H1 (cell line): ENCODE data around the gene PDGFB. TPM values are rescaled to one million over a fixed set of nuclear protein-coding genes. Genes with fewer than 3 reads are reported as not detected.

Experiments
- CTCF ChIA-PET: fragments of 300-600 bp; sonication (Branson Sonifier 250); formaldehyde crosslinking; loops from one replicate; lab custom pipeline; 2021; ENCODE audit not compliant: partially characterized antibody; lab: Charles Lee
- POLR2A ChIA-PET: fragments of 300-600 bp; sonication (Branson Sonifier 250); formaldehyde crosslinking; loops from one replicate; lab custom pipeline; 2021; ENCODE audit warnings: inconsistent platforms; ENCODE audit not compliant: partially characterized antibody; lab: Charles Lee
- DNase-seq, 2 experiments: peaks; one replicate each; pipeline versions ENCODE4 v3.0.0 to v3.0.0-alpha.2; 2010 to 2022; ENCODE audit warnings: low spot score in 2 of 2, low read depth in 1 of 2, mixed read lengths in 1 of 2
- FAIRE-seq: peaks from 2 replicates; lab custom pipeline; 2011; peaks lifted over from hg19 to GRCh38; lab: Jason Lieb, UNC
- H2AFZ ChIP-seq: 2 replicates; pipeline ENCODE4 v1.8.1; 2012; ENCODE audit warnings: low read length, inconsistent platforms
- H2AK5ac ChIP-seq: 2 replicates; pipeline ENCODE4 v1.6.1; 2013; ENCODE audit warnings: low read depth, low read length
- H2BK120ac ChIP-seq: replicated peaks from 2 replicates; pipeline ENCODE3; 2013; ENCODE audit warnings: low read depth, low read length, inconsistent platforms
- H2BK12ac ChIP-seq: 2 replicates; pipeline ENCODE4 v1.6.1; 2013; ENCODE audit warnings: low read depth, low read length
- H2BK15ac ChIP-seq: 2 replicates; pipeline ENCODE4 v1.6.1; 2013; ENCODE audit warnings: low read length
- H2BK20ac ChIP-seq: 2 replicates; pipeline ENCODE4 v1.6.1; 2013; ENCODE audit warnings: low read length
- H2BK5ac ChIP-seq: 2 replicates; pipeline ENCODE4 v1.6.1; 2013; ENCODE audit warnings: low read depth, low read length
- H3K14ac ChIP-seq: 2 replicates; pipeline ENCODE4 v1.6.1; 2013; ENCODE audit warnings: inconsistent platforms; ENCODE audit not compliant: insufficient read length
- H3K18ac ChIP-seq: 2 replicates; pipeline ENCODE4 v1.6.1; 2013; ENCODE audit warnings: low read length; ENCODE audit errors: extremely low read depth
- H3K23ac ChIP-seq: 2 replicates; pipeline ENCODE4 v1.6.1; 2013; ENCODE audit warnings: inconsistent platforms; ENCODE audit not compliant: insufficient read length
- H3K23me2 ChIP-seq: 2 replicates; pipeline ENCODE4 v1.6.1; 2013; ENCODE audit warnings: low read depth, low read length
- H3K27ac ChIP-seq: 2 replicates; pipeline ENCODE4 v1.6.1; 2011; ENCODE audit warnings: low read depth, low read length, inconsistent platforms
- H3K27me3 ChIP-seq, 4 experiments: replicated peaks in 1 of 4; 1 replicate in 1 of 4; 2 replicates in 3 of 4; pipeline versions ENCODE4 v1.6.1 to v1.8.1; 2011 to 2013; ENCODE audit warnings: low read length in 3 of 4, mild to moderate bottlenecking in 3 of 4, inconsistent platforms in 2 of 4, mixed read lengths in 2 of 4, moderate library complexity in 1 of 4; ENCODE audit not compliant: control insufficient read depth in 3 of 4, insufficient read depth in 3 of 4; ENCODE audit errors: extremely low read depth in 1 of 4
- H3K36me3 ChIP-seq, 4 experiments: 2 replicates each; pipeline versions ENCODE4 v1.6.1 to v1.8.1; 2011 to 2013; ENCODE audit warnings: mild to moderate bottlenecking in 4 of 4, low read length in 3 of 4, moderate library complexity in 2 of 4, control low read depth in 1 of 4, inconsistent platforms in 1 of 4; ENCODE audit not compliant: insufficient read depth in 4 of 4, control insufficient read depth in 2 of 4
- H3K4ac ChIP-seq: replicated peaks from 2 replicates; pipeline ENCODE3; 2013; ENCODE audit warnings: low read length, low read depth, mixed read lengths, inconsistent platforms; ENCODE audit not compliant: insufficient read length
- H3K4me1 ChIP-seq, 4 experiments: replicated peaks in 1 of 4; 1 replicate in 1 of 4; 2 replicates in 3 of 4; pipeline versions ENCODE4 v1.6.1 to v1.8.1; 2011 to 2013; ENCODE audit warnings: low read length in 3 of 4, inconsistent platforms in 2 of 4, mixed read lengths in 1 of 4; ENCODE audit not compliant: insufficient read depth in 4 of 4, control insufficient read depth in 3 of 4
- H3K4me2 ChIP-seq, 2 experiments: 2 replicates each; pipeline versions ENCODE4 v1.6.1 to v1.8.1; 2011 to 2013; ENCODE audit warnings: low read depth in 2 of 2, low read length in 2 of 2, control low read depth in 1 of 2, inconsistent platforms in 1 of 2, mild to moderate bottlenecking in 1 of 2; ENCODE audit not compliant: insufficient read depth in 1 of 2
- H3K4me3 ChIP-seq, 4 experiments: fragments of 200-600, 300-600 bp in 1 of 4; sonication (generic), shearing (Covaris generic), sonication (Bioruptor Twin) in 1 of 4; 2 replicates each; pipeline versions ENCODE4 v1.5.1 to v1.8.1; 2011 to 2016; ENCODE audit warnings: low read length in 4 of 4, low read depth in 3 of 4, control low read depth in 2 of 4, inconsistent platforms in 2 of 4, mild to moderate bottlenecking in 2 of 4, mixed read lengths in 1 of 4, moderate library complexity in 1 of 4; ENCODE audit not compliant: insufficient read depth in 2 of 4; ENCODE audit errors: extremely low read depth in 1 of 4
- H3K56ac ChIP-seq: replicated peaks from 2 replicates; pipeline ENCODE3; 2013; ENCODE audit warnings: low read depth, mild to moderate bottlenecking, mixed read lengths, low read length, inconsistent platforms; ENCODE audit not compliant: insufficient read length
- H3K79me1 ChIP-seq: 2 replicates; pipeline ENCODE4 v1.6.1; 2013; ENCODE audit warnings: low read depth, low read length, control low read depth
- H3K79me2 ChIP-seq, 2 experiments: 2 replicates each; pipeline versions ENCODE4 v1.6.1 to v1.8.1; 2012 to 2013; ENCODE audit warnings: low read length in 2 of 2, mild to moderate bottlenecking in 2 of 2, inconsistent platforms in 1 of 2; ENCODE audit not compliant: insufficient read depth in 2 of 2, control insufficient read depth in 1 of 2
- H3K9ac ChIP-seq, 4 experiments: replicated peaks in 1 of 4; 1 replicate in 1 of 4; 2 replicates in 3 of 4; pipeline versions ENCODE4 v1.6.1 to v1.8.1; 2011 to 2013; ENCODE audit warnings: low read depth in 3 of 4, low read length in 3 of 4, control low read depth in 2 of 4, mild to moderate bottlenecking in 2 of 4, moderate library complexity in 2 of 4, inconsistent platforms in 1 of 4; ENCODE audit errors: extremely low read depth in 1 of 4
- H3K9me3 ChIP-seq, 2 experiments: 2 replicates each; pipeline versions ENCODE4 v1.6.1 to v1.8.1; 2012 to 2013; ENCODE audit warnings: mild to moderate bottlenecking in 2 of 2, moderate library complexity in 2 of 2, control low read depth in 1 of 2, inconsistent platforms in 1 of 2, low read depth in 1 of 2, low read length in 1 of 2, mixed read lengths in 1 of 2; ENCODE audit not compliant: insufficient read depth in 2 of 2
- H4K20me1 ChIP-seq, 2 experiments: replicated peaks in 1 of 2; 2 replicates each; pipeline versions ENCODE3 to v1.8.1; 2011 to 2013; ENCODE audit warnings: inconsistent platforms in 2 of 2, low read length in 2 of 2, mild to moderate bottlenecking in 1 of 2; ENCODE audit not compliant: insufficient read depth in 2 of 2, control insufficient read depth in 1 of 2
- H4K5ac ChIP-seq: 2 replicates; pipeline ENCODE4 v1.6.1; 2013; ENCODE audit warnings: low read length, low read depth, mixed read lengths, inconsistent platforms; ENCODE audit not compliant: insufficient read length
- H4K8ac ChIP-seq: 2 replicates; pipeline ENCODE4 v1.8.0; 2013; ENCODE audit warnings: mild to moderate bottlenecking, moderate library complexity, low read length, inconsistent platforms; ENCODE audit not compliant: insufficient read depth; ENCODE audit errors: extremely low read depth
- H4K91ac ChIP-seq: replicated peaks from 2 replicates; pipeline ENCODE3; 2013; ENCODE audit warnings: low read length, mixed read lengths, inconsistent platforms; ENCODE audit not compliant: insufficient read length
- EP300 ChIP-seq, 2 experiments: IDR thresholded peaks; 1 replicate in 1 of 2; 2 replicates in 1 of 2; pipeline ENCODE4 v1.6.1; 2011 to 2012; ENCODE audit warnings: low read depth in 2 of 2, low read length in 2 of 2, mild to moderate bottlenecking in 2 of 2, borderline replicate concordance in 1 of 2, inconsistent platforms in 1 of 2, moderate library complexity in 1 of 2
- JUN ChIP-seq: IDR thresholded peaks from 2 replicates; pipeline ENCODE4 v1.6.1; 2011; ENCODE audit warnings: low read depth, mild to moderate bottlenecking, improper control_type of control experiment, low read length
- NRF1 ChIP-seq: IDR thresholded peaks from 2 replicates; pipeline ENCODE4 v1.6.1; 2011; ENCODE audit warnings: mild to moderate bottlenecking, low read depth, low read length, improper control_type of control experiment
- POU5F1 ChIP-seq: IDR thresholded peaks from 2 replicates; pipeline ENCODE4 v1.6.1; 2011; ENCODE audit warnings: low read depth, mild to moderate bottlenecking, low read length, moderate library complexity
- RAD21 ChIP-seq, 2 experiments: IDR thresholded peaks in 1 of 2; conservative IDR thresholded peaks in 1 of 2; 2 replicates each; pipeline ENCODE4 v1.6.1; 2011; ENCODE audit warnings: low read depth in 2 of 2, low read length in 2 of 2, improper control_type of control experiment in 1 of 2, inconsistent platforms in 1 of 2, mild to moderate bottlenecking in 1 of 2, moderate library complexity in 1 of 2
- RXRA ChIP-seq: IDR thresholded peaks from 2 replicates; pipeline ENCODE4 v1.6.1; 2011; ENCODE audit warnings: low read depth, mild to moderate bottlenecking, low read length, moderate library complexity; ENCODE audit not compliant: insufficient read depth
- SAP30 ChIP-seq: fragments of 300-600 bp; sonication (generic); IDR thresholded peaks from 2 replicates; pipeline ENCODE4 v1.7.1; 2012; ENCODE audit warnings: low read length, moderate library complexity, mild to moderate bottlenecking, inconsistent platforms; ENCODE audit not compliant: insufficient read depth, insufficient replicate concordance
- SIRT6 ChIP-seq: IDR thresholded peaks from one replicate; pipeline ENCODE4 v1.7.1; 2012; ENCODE audit warnings: low read length, inconsistent platforms
- SP1 ChIP-seq: IDR thresholded peaks from 2 replicates; pipeline ENCODE4 v1.6.1; 2011; ENCODE audit warnings: low read depth, low read length
- SRF ChIP-seq: IDR thresholded peaks from 2 replicates; pipeline ENCODE4 v1.6.1; 2011; ENCODE audit warnings: mild to moderate bottlenecking, low read depth, low read length, moderate library complexity
- YY1 ChIP-seq: IDR thresholded peaks from 2 replicates; pipeline ENCODE4 v1.6.1; 2011; ENCODE audit warnings: low read depth, mild to moderate bottlenecking, low read length
- WGBS, 2 experiments: shearing (Covaris generic) in 1 of 2; methylation state at CpG; one replicate each; pipeline versions ENCODE4 v1.1.6 to v1.1.7; 2013 to 2015; ENCODE audit warnings: low lambda C conversion rate in 2 of 2, mixed read lengths in 2 of 2, inconsistent platforms in 1 of 2, low coverage in 1 of 2, missing lambda C conversion rate in 1 of 2; ENCODE audit not compliant: insufficient replicate concordance in 2 of 2, insufficient coverage in 1 of 2, insufficient read length in 1 of 2; ENCODE audit errors: extremely low coverage in 1 of 2, missing lambda C conversion rate in 1 of 2; 5-methylcytosine and 5-hydroxymethylcytosine counted together
- polyA plus RNA-seq, 7 experiments: library from polyadenylated mRNA; depleted of rRNA in 3 of 7; stranded (reverse) in 5 of 7; unstranded in 2 of 7; fragments of >200 nt in 5 of 7; fragments of 200-250 nt in 2 of 7; gene quantifications; 1 replicate in 5 of 7; 2 replicates in 1 of 7; 4 replicates in 1 of 7; pipeline versions ENCODE4 v1.2.1 to v1.2.3, GENCODE V29; 2011 to 2013; ENCODE audit warnings: missing spikeins in 2 of 7, mixed read lengths in 2 of 7
- total RNA-seq: library from RNA; stranded (reverse); fragmentation: NEBNext Ultra II Directional; extraction: Animal tissue kit (Norgen Biotek cat#: 25700); gene quantifications from 2 replicates; pipeline ENCODE4 v1.2.1, GENCODE V29; 2021

PDGFB gene
- total and polyA plus RNA-seq, 2 of the 8 experiments (the other 6 are each of a cell fraction or from before 2014, with no cell fraction given), result 3.9 to 8.5 TPM

DNA sequence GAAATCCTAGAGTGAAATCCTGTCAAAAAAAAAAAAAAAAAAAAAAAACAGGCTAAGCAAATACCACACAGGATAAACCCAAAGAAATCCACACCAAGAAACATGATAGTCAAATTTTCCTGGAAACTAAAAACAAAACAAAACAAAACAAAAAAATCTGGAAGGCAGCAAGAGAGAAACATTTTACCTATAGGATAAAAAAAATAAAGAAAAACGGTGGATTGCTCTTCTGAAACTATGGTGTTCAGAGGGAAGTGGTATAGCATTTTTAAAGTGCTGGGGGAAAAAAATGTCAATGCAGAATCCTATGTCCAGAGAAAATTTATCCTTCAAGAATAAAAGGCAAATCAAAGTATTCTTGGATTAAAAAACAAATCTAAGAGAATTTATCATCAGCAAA lies 50.7 kb downstream of the PDGFB start:
- Histone ChIP-seq H3K4me3 (no peak overlapping the region), H3K4ac (no peak overlapping the region), H4K8ac (no peak overlapping the region), H3K9ac (no peak overlapping the region), H2AK5ac (no peak overlapping the region), H3K23ac (no peak overlapping the region), H4K5ac (no peak overlapping the region), H3K9me3 (peaks cover 8 to 13% of the 10 kb centered on the region in 2 experiments; a peak in 3 of 4 replicates), H3K4me2 (no peak overlapping the region), H3K18ac (no peak overlapping the region), H3K36me3 (no peaks in the 10 kb centered on the region), H3K27me3 (no peaks in the 10 kb centered on the region), H4K20me1 (no peaks in the 10 kb centered on the region), H2BK120ac (no peak overlapping the region), H2BK5ac (no peak overlapping the region), H3K4me1 (no peaks in the 10 kb centered on the region), H2BK15ac (no peak overlapping the region), H3K79me1 (no peaks in the 10 kb centered on the region), H2BK20ac (no peak overlapping the region), H2AFZ (no peak overlapping the region), H3K14ac (no peak overlapping the region), H3K23me2 (no peaks in the 10 kb centered on the region), H4K91ac (no peak overlapping the region), H3K56ac (no peak overlapping the region), H3K27ac (no peak overlapping the region), H2BK12ac (no peak overlapping the region), H3K79me2 (no peaks in the 10 kb centered on the region)
- DNase-seq (no peak), FAIRE-seq (no peak)
- ChIA-PET POLR2A (no interaction called here), CTCF (interaction anchor here (1.0 kb wide), 1 partner anchor 15 kb away, joined by 3 read pairs; no protein-coding TSS in a partner anchor)
- 86% methylated on average over 1 of the region's 1 CpG; no CpG with 5 or more reads in 1 of the 2 experiments for WGBS, 2 experiments
- TF ChIP-seq EP300 (IDR thresholded peaks at IDR 0.05; ENCODE audit: borderline replicate concordance in 1 of 2, low read depth in 2 of 2, low read length in 2 of 2) (no peak), NRF1 (no peak), SAP30 (no peak), JUN (no peak), YY1 (no peak), POU5F1 (no peak), RXRA (no peak), SRF (no peak), RAD21 (IDR thresholded peaks at IDR 0.05 in 1 of 2, conservative IDR thresholded peaks at IDR 0.05 in 1 of 2; ENCODE audit: low read depth in 2 of 2, low read length in 2 of 2) (no peak), SP1 (no peak), SIRT6 (no peak)
